ENCODE results near the gene KCNMB1.

The KCNMB1 gene

GRCh38 chr5:170339780-170340167 is 49.4 kb downstream of the KCNMB1 start:
- DNase-seq (ENCODE audit: low read depth) = no peak

GRCh38 chr5:170338933-170339779 is 50.0 kb downstream of the KCNMB1 start:
- peak; percentile 49 for DNase-seq (ENCODE audit: low read depth)

GRCh38 chr5:170338291-170338690 is 50.9 kb downstream of the KCNMB1 start:
- DNase-seq (ENCODE audit: low read depth) = no peak

- no peak for DNase-seq (ENCODE audit: low read depth)
These were observed 52.0 kb downstream of the KCNMB1 start for GRCh38 chr5:170337045-170337733.

- DNase-seq (ENCODE audit: low read depth) = no peak
These were observed 53.1 kb downstream of the KCNMB1 start for GRCh38 chr5:170336065-170336464.

GRCh38 chr5:170334626-170335025 is 54.5 kb downstream of the KCNMB1 start:
- no peak for DNase-seq (ENCODE audit: low read depth)

- DNase-seq (ENCODE audit: low read depth) = peak; percentile 65
These were observed 55.8 kb downstream of the KCNMB1 start for GRCh38 chr5:170333161-170333910.

- no peak for DNase-seq (ENCODE audit: low read depth)
These were observed 57.1 kb downstream of the KCNMB1 start for GRCh38 chr5:170332058-170332457.

GRCh38 chr5:170330568-170331054 is 58.6 kb downstream of the KCNMB1 start:
- peak; percentile 6 for DNase-seq (ENCODE audit: low read depth)

- DNase-seq (ENCODE audit: low read depth) = no peak
These were observed 59.6 kb downstream of the KCNMB1 start for GRCh38 chr5:170329524-170329923.

- DNase-seq (ENCODE audit: low read depth) = no peak
These were observed 61.3 kb downstream of the KCNMB1 start for GRCh38 chr5:170327829-170328228.

GRCh38 chr5:170327168-170327567 is 62.0 kb downstream of the KCNMB1 start:
- DNase-seq (ENCODE audit: low read depth) = no peak

Measured in activated gamma-delta T cell treated with anti-CD3 and anti-CD28 coated beads, Interleukin-2, amount 50 U/mL, for 16 hours (primary cell).